Stimulated activated CD4-positive, alpha-beta T cell treated with anti-CD3 and anti-CD28 coated beads, Interleukin-12 subunit alpha, Interleukin-12 subunit beta, amount 100 ng/mL, for 4 hours (primary cell): ENCODE results near the gene IST1.

Experiments
- DNase-seq: peaks from one replicate; pipeline ENCODE4 v3.0.0-alpha.2; 2020

IST1 gene

DNA sequence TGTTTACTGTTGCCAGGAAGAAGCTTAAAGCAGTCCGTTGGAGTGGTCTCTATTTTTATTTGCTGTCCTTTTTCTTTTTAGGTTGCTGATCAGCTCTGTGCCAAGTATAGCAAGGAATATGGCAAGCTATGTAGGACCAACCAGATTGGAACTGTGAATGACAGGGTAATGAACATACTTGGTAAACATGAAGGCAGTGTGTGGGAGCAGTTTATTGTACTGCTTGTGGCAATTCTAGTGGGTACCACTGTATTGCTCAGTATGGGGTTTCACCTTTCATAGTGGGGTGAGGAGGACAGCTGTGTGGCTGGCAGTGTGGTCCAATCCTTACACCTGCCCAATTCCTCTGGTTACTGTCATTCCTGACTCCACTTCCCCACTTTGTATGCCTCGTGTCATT, 25.3 kb downstream of the IST1 start:
- no peak for DNase-seq

DNA sequence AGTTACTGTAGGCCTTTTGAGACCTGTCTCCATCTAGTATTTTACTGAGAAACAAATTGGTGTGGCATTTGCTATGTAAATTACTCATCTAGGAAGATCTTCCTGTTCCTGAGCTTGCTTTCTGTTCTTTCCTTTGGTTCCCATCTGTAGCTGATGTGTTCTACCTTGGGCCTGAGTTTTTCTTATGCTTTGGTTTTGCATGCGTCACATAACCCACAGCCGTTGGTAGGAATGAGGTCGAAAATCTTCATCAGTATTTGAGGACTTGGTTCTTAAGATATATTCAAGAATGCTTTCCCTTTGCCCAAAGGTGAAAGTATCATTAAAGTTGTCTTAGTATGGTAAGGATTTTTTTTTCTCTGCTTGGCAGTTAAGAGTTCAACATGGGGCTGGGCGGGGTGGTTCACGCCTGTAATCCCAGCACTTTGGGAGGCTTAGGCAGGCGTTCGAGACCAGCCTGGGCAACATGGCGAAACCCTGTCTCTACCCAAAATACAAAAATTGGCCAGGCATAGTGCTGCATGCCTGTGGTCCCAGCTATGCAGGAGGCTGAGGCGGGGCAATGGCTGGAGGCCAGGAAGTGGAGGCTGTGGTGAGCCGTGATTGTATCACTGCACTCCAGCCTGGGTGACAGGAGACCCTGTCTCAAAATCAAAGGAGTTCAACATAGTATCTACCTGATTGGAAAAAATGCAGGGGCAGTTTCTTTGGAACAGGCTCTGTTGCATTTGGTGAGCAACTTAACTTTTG, 28.8 kb downstream of the IST1 start:
- DNase-seq, result no peak

DNA sequence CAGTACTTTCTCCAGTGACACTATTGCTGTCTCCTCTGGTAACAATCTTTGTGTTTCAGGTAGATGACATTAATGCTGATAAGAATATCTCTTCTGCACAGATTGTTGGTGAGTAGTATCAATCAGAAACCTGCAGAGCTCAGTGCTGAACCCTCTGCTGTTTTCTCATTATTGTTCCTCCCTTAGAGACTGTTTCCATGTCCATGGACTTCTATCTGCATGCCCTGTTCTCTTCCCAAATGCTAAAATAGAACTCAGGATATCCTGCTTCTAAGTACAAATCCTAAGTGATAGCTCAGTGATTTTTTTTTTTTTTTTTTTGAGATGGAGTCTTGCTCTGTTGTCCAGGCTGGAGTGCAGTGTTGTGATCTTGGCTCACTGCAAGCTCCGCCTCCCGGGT, 29.4 kb downstream of the IST1 start:
- no peak for DNase-seq

DNA sequence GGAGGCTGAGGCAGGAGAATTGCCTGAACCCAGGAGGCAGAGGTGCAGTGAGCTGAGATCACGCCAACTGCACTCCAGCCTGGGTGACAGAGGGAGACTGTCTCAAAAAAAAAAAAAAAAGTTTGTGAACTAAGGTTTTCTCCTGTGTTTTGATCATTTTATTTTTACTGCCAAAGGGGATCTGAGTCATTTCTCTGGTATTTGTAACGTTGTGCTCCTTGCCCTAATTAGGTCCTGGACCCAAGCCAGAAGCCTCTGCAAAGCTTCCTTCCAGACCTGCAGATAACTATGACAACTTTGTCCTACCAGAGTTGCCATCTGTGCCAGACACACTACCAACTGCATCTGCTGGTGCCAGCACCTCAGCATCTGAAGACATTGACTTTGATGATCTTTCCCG, 32.1 kb downstream of the IST1 start:
- no peak for DNase-seq

DNA sequence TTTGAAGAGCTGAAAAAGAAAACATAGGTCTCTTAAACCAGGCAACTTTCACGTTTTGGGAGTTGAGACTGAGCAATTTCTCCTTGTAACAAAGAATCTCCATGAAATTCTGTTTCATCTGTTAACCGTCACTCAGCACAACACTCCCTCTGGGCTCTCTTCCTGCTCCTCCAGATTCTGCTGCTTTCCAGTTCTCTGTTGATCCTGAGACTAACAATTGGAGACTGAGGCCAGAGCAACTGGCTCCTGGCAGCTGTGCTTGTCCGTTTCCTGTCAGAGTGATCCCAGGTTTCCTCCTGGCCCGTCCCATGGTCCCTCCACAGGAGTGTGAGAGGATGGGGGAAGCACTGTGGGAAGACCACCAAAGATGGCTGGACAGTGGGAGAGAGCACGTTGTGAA, 32.5 kb downstream of the IST1 start:
- DNase-seq, result no peak

DNA sequence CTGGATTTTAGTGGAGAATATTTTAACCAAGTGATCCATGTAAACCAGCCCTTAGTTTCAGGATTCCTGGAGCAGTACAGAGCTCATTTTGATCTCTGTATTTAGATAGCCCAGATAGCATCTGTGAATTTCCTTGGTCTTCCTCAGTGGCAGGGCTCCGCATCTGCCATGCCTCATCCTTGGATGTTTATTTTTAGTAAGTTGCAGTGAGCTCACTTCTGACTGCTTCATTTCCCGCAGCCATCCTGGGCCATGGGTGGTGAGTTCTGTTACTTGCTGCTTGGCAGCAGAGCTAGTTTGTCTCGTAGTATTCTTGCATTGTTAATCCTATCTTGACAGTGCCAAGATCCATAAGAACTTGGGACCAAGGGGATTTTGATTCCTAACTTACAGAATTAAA, 33.7 kb downstream of the IST1 start:
- no peak for DNase-seq

DNA sequence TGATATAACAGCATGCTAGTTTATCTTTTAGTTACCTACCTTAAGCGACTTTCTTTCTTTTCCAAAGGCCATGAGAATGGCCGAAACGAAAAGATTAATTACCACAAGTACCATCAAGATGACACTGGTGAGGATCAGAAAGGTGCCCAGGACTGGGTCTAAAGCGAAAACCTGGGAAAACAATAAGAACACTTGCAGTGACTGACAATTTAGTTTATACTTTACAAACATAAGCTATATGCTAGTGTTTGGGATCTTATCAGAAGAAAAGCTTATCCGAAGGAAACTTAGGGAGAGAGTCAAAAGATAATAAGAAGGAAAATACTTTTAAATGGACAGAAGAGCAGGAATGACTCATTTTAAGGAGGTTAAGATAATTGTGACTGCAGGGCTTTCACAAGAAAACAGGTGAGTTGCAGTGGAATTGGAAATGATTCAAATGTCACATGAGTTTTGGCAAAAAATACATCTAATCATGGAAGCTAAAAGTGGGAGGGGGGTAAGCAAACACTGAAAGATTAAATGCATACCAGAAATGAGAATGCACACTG, 34.8 kb downstream of the IST1 start:
- no peak for DNase-seq

DNA sequence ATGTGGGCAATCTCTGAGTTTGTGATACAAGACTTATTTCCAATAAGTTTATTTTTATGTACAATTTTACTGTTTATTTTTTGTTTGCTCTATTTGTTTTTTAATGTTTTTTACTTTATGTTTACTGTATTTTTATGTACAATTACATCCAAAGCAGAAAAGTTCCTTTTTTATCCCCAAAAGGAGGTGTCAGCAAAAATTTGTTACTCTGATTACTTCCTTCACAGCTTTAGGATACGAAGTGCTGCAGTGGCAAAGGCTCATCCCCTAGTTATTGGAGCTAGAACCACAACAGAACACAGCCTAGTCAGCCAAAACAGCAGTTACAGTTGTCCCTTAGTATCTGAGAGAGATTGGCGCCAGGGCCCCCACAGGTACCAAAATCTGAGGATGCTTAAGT, 35.7 kb downstream of the IST1 start:
- no peak for DNase-seq

DNA sequence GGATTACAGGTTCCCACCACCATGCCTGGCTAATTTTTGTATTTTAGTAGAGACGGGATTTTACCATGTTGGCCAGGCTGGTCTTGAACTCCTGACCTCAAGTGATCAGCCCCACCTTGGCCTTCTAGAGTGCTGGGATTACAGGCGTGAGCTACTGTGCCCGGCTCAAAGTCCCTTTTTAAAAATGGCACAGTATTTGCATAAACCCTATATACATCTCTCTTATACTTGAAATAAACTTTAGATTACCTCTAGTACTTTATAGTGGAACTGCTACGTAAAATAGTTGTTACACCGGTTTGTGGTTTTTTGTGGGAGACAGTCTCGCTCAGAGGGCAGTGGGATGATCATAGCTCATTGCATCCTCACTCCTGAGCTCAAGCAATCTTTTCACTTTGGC, 36.3 kb downstream of the IST1 start:
- DNase-seq, result no peak

DNA sequence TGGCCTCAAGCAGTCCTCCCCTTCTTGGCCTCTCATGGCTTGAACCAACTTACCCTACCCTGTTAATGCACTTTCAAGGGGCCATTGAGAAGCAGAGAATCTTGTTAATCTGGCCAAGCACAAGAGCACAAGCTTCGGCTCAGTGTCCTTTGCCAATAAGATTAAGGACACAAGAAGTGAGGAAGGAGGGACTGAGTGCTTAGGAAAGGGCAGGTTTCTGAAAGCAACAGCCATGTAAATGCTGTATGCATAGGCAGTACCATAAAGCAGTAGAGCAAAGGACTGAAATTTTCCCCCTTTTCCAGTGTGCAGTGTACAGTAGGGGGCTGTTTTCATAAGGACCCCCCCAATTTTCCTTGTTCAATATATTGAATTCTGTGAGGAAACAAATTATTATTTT, 37.7 kb downstream of the IST1 start:
- DNase-seq, result no peak

DNA sequence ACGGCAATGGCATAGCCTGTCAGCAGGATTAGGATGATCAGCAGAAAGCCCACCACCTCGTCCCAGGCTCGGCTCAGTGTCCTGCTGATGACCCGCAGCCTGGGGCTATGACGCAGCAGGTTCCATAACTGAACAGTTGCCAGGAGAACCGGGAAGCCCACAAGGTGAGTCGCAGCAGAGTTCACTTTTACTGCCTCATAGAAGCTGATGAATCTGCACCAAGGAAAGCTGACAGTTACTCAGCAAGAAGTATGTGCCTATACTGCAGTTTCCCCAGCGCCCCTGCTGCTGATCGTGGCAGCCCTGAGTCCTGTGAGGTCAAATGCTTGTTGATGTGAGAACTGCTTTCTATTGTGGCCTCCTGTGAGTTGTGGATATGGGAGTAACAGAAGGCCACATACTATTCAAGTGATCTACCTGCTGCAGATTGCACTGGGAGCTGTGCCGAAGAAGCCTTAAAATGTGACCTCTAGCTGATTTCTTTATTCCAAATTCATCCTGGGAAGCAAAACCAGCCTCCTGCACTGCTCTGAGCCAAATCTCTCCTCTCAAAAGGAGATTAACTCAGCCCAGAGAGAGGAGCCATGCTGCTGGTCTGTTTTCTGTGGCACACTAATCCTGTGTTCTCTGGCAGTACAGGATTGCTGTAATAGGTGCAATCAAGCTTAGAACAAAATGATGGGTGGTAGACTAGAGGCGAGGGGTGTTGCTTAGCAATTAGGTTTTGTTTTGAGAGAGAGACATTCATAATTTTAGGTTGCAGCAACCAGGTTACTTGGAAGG, 38.8 kb downstream of the IST1 start:
- no peak for DNase-seq

DNA sequence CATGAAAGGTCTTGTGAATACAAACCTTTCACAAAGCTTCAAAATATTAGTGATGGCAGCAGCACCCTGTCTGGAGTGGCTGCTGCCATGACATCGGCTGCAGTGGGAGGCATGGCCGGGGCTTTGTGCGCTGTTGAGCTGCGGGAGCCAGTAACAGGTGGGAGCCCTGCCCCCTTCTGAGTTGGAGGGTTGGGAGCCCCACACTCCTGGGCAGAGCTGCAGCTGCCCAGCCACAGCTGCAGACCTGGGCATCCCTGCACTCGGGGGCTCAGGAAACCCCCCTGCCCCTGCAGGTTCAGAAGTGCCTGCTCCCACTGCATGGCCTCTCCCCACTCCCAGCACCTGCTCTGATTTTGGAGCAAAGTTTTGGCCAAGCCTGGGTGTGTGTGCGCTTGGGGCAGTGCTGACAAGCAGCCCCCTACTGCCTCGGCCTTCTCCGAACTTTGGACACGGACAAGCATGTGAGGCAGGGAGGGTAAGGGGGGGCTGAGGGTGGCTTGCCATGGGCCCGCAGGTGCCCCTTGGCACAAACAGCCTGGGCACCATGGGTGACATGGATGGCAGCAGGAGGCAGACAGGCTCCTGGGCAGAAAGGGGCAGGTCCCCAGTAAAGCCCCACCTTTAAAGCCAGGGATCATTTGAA, 42.7 kb downstream of the IST1 start:
- DNase-seq, result no peak

DNA sequence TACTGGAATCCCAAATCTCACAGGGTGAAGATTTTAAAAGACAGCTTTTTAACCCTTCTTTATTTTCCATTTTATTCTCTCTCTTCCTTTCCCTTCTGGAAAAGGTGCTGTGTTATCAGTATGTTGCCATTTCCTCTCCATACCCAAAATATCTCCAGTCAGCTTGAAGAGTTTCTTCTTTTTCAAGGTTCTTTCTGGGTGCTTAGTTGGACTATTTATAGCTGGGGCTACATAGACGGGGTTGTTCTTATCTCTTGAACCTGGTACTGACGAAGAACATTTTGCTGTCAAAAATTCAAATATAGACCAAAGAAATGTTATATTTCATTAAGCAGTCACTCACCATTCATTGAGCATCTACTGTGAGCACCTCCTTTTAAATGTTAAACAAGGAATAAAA, 48.6 kb downstream of the IST1 start:
- no peak for DNase-seq

DNA sequence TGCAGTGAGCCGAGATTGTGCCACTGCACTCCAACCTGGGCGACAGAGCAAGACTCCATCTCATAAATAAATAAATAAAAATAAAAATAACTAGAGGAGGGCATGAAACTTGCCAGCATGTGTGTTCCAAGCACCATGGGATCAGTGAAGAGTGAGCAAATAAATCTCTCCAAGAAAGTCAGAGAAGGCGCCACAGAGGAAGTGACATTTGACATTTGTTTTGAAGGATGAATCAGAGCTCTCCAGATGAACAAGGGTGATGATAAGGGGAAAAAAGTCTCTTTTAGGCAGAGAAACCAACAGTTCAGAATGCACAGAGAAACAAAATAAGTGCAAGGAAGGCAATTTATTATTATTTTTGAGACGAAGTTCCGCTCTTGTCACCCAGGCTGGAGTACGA, 50.3 kb downstream of the IST1 start:
- DNase-seq, result no peak

DNA sequence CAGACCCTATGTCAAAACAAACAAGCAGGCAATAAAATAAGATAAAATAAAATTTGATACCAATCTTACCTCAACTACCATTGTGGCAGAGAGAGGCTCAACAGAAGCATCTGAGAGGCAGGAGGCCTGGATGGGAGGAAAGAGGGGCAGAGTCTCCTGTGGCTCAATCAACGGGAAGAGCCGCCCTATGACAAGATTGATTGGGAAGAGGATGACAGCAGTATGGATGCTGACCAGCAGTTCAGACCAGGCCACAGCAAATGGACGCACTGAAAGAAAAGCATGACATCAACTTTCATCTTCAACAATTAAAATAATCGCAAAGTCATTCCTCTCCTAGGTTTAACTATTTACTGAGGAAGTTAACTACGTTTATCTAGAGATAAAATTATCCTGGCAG, 57.5 kb downstream of the IST1 start:
- DNase-seq, result no peak

DNA sequence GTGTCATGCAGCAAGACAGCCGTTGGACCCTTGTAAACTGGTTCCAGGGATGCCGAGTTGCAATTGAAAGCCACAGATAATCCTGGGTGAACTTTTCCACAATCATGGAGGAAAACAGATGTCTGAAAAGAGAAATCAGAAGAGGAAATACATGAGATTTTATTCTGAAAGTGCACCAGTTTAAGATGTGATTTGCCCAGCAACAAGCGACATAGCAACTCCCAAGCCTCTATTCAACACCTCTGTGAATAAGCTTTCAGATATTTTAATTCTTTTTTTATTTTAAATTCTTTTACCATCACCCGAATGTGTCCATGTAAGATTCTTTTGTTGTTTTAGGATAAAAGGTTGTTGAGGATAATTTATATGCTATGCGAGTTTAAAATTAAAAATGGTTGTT, 58.8 kb downstream of the IST1 start:
- DNase-seq, result no peak

DNA sequence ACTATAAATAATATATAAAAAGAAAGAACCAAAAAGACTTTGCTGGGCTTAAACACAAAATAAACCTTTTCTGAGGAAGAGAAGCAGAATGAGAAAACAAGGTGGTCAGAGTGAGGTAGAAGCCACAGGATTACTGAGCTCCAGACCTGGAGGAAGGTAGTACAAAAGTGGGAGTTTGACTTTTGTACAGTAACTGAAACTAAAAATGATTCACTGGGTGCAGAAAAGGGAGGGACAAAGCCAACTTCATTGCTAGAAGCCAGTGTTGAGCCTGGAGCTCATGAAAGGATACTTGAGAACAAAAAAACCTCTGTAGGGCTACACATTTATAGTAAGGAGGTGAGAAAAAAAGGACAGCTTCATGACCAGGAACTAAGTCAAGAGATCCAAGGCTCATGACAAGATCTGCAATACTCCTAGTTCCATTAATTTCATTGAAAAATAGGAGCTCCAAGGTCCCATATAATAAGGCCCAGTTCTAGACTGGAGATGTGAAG, 59.4 kb downstream of the IST1 start:
- DNase-seq, result no peak

DNA sequence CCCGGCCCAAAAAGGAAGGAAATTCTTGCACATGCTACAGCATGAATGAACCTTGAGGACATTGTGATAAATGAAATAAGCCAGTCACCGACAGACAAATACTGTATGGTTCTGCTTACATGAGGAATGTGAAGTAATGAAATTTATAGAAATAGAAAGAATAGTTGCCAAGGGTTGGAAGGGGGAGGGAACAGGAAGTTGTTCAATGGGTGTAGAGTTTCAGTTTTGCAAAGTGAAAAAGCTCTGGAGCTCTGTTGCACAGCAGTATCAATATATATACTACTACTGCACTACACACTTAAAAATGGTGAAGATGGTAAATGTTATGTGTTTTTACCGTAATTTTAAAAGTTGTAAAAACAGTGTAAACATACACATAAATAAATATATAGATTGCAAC, 61.2 kb downstream of the IST1 start:
- DNase-seq, result no peak

DNA sequence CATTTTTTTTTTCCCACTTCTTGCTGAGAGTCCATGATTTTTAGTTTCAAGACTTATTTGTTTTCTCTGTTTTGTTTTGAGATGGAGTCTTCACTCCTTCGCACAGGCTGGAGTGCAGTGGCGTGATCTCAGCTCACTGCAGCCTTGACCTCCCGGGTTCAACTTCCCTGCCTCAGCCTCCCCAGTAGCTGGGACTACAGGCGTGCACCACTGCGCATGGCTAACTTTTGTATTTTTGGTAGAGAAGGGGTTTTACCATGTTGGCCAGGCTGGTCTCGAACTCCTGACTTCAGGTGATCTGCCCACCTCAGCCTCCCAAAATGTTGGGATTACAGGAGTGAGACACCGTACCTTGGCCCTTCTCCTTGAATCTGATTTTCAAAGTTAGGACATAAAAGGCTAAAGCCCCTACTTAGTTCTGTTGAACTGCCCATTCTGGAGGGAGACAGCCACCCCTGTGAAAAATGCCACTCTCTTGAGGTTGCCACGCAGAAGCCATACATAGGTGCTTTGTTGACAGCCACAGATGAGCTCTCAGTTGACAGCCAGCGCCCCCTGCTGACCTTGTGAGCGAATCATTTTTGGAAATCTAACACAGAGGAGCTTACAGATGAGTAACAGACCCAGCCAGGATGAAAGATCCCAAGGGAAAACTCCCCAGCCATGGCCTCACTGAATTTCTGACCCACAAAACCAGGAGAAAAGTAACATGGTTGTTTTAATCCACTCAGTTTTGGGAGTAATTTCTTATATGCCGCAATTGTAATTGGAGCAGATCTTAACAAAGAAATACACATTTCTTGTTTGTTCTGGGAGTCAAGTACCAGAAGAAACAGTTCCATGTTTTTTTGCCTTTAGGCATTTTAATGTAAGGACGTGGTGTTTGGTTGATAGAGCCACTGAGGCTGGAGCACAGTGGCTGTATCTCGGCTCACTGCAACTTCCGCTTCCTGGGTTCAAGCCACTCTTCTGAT, 66.0 kb downstream of the IST1 start:
- DNase-seq, result peak; percentile 77

DNA sequence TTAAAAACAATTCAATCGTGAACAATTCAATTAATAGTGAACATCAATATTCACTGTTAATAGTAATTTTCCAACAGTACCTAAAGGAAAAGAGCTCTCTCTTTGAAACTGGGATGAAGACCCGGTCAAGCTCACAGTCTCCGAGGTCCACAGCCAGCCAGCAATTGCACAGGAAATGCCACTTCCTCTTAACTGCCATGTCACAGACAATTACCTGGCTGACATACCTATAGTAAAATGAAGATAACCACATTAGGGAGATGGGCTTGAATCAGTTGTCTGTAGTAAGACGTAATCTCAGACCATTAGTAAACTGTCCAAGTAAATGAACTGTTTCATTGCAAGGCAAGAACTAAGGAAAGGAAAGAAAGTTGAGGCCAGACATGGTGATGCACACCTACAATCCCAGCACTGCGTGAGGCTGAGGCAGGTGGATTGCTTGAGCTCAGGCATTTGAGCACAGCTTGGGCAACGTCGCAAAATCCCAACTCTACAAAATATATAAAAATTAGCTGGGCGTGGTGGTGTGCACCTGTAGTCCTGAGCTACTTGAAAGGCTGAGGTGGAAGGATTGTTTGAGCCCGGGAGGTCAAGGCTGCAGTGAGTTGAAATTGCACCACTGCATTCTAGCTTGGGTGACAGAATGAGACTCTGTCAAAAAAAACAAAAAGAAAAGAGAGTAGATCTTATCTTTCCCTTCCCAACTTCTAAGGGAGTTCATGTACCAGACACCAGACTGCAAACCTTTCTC, 68.0 kb downstream of the IST1 start:
- no peak for DNase-seq

DNA sequence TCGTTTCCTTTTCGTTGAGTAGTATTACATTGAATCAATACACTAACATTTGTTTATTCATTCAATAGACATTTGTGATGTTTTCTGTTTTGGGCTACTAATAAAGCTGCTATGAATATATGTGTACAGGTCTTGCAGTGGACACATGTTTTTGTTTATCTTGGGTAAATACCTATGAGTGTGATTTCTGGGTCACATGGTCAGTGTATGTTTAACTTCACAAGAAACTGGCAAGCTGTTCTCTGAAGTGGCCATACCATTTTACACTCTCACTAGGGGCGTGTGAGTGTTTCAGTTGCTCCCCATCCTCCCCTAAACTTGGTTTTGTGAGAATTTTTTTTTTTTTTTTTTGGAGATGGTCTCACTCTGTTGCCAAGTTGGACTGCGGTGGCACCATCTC, 69.9 kb downstream of the IST1 start:
- no peak for DNase-seq

DNA sequence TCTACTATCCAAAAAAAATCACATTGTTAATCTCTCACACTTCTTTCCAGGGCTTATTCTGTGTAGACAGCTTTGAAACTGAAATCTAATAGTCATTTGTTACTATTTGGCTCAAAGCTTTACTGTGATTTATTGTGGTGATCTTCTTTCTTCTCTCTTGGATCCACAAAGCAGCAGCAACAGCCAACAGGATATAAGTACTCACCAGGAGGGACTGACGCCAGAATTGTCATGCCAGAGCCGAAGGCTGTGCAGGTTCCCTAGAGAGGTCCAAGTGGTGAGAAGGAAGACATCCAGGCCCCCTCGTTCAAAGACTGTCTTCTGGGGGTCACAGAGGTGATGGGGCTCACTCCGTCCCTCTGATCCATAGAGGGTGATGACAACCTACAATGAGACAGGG, 71.6 kb downstream of the IST1 start:
- no peak for DNase-seq
